IMR-90 (cell line): Measurements from ENCODE around the gene KCMF1. TPM values are rescaled to one million over a fixed set of nuclear protein-coding genes. Genes with fewer than 3 reads are reported as not detected.
A peak's percentile ranks its signal among the peaks of the same experiment; 100 is the strongest.

Experiments used
- ATAC-seq: fragments of 200-7000 bp; cut with Tn5 transposase; 2 replicates; pipeline ENCODE4 v1.9.1; 2020; ENCODE audit warnings: low read depth, mild to moderate bottlenecking, moderate library complexity
- BruUV-seq: library from RNA; stranded (reverse); fragments of 400-500 nt; replicated peaks from 2 replicates; lab custom pipeline; 2021; lab: Mats Ljungman, UMichigan
- CTCF ChIA-PET: fragments of 300-600 bp; formaldehyde crosslinking; extraction: SDS; loops from one replicate; lab custom pipeline; 2021; ENCODE audit warnings: antibody characterized with exemption; lab: Yijun Ruan, JAX
- POLR2A ChIA-PET: fragments of 300-600 bp; sonication (Branson Sonifier 250); formaldehyde crosslinking; loops from one replicate; lab custom pipeline; 2022; ENCODE audit warnings: antibody characterized with exemption; ENCODE audit not compliant: unreplicated experiment; lab: Charles Lee
- DNase-seq: peaks from one replicate; pipeline ENCODE4 v3.0.0; 2013
- H2AFZ ChIP-seq: replicated peaks from 2 replicates; pipeline ENCODE3; 2013; ENCODE audit warnings: low read length, mild to moderate bottlenecking; ENCODE audit not compliant: poor library complexity
- H2AK5ac ChIP-seq: 2 replicates; pipeline ENCODE4 v1.6.1; 2013; ENCODE audit warnings: low read depth, low read length, inconsistent platforms
- H2AK9ac ChIP-seq: replicated peaks from 2 replicates; pipeline ENCODE3; 2013; ENCODE audit warnings: mild to moderate bottlenecking, low read depth, low read length, moderate library complexity; ENCODE audit not compliant: poor library complexity
- H2BK120ac ChIP-seq: 2 replicates; pipeline ENCODE4 v1.6.1; 2013; ENCODE audit warnings: low read depth, low read length, inconsistent platforms
- H2BK15ac ChIP-seq: 3 replicates; pipeline ENCODE4 v1.6.1; 2013; ENCODE audit warnings: low read depth, low read length, inconsistent platforms
- H2BK20ac ChIP-seq: 2 replicates; pipeline ENCODE4 v1.6.1; 2013; ENCODE audit warnings: low read depth, mild to moderate bottlenecking, inconsistent platforms, low read length, moderate library complexity
- H2BK5ac ChIP-seq: 2 replicates; pipeline ENCODE4 v1.6.1; 2013; ENCODE audit warnings: mild to moderate bottlenecking, low read depth, low read length, inconsistent platforms; ENCODE audit not compliant: poor library complexity, severe bottlenecking
- H3K14ac ChIP-seq: replicated peaks from 2 replicates; pipeline ENCODE4 v1.6.1; 2013; ENCODE audit warnings: low read depth, low read length, inconsistent platforms
- H3K18ac ChIP-seq: 2 replicates; pipeline ENCODE4 v1.6.1; 2013; ENCODE audit warnings: low read depth, low read length, control low read depth
- H3K23ac ChIP-seq: 2 replicates; pipeline ENCODE4 v1.6.1; 2013; ENCODE audit warnings: low read depth, low read length, inconsistent platforms
- H3K27ac ChIP-seq: 2 replicates; pipeline ENCODE4 v1.5.1; 2013; ENCODE audit warnings: mild to moderate bottlenecking, control low read depth, low read length; ENCODE audit not compliant: insufficient read depth
- H3K27me3 ChIP-seq: 2 replicates; pipeline ENCODE4 v1.6.1; 2013; ENCODE audit warnings: low read length; ENCODE audit not compliant: control insufficient read depth, insufficient read depth
- H3K36me3 ChIP-seq: 2 replicates; pipeline ENCODE4 v1.6.1; 2013; ENCODE audit warnings: low read length, mixed read lengths; ENCODE audit not compliant: control insufficient read depth, insufficient read depth
- H3K4ac ChIP-seq: 2 replicates; pipeline ENCODE4 v1.6.1; 2013; ENCODE audit warnings: low read depth, low read length, inconsistent platforms
- H3K4me1 ChIP-seq: 2 replicates; pipeline ENCODE4 v1.6.1; 2013; ENCODE audit warnings: low read length, mixed read lengths; ENCODE audit not compliant: control insufficient read depth, insufficient read depth
- H3K4me2 ChIP-seq: 2 replicates; pipeline ENCODE4 v1.6.1; 2013; ENCODE audit warnings: low read depth, mild to moderate bottlenecking, control low read depth, low read length, moderate library complexity
- H3K4me3 ChIP-seq: 2 replicates; pipeline ENCODE4 v1.5.1; 2013; ENCODE audit warnings: low read depth, mild to moderate bottlenecking, control low read depth, low read length, moderate library complexity; ENCODE audit not compliant: insufficient read depth
- H3K56ac ChIP-seq: 2 replicates; pipeline ENCODE4 v1.6.1; 2013; ENCODE audit warnings: low read length, inconsistent platforms; ENCODE audit not compliant: insufficient read depth; ENCODE audit errors: extremely low read depth
- H3K79me1 ChIP-seq, 2 experiments: 2 replicates each; pipeline ENCODE4 v1.6.1; 2013; ENCODE audit warnings: low read length in 2 of 2, inconsistent platforms in 1 of 2, low read depth in 1 of 2
- H3K9ac ChIP-seq: 2 replicates; pipeline ENCODE4 v1.6.1; 2013; ENCODE audit warnings: low read depth, low read length, control low read depth
- H3K9me1 ChIP-seq: 2 replicates; pipeline ENCODE4 v1.6.1; 2013; ENCODE audit warnings: low read length, inconsistent platforms; ENCODE audit not compliant: insufficient read depth
- H3K9me3 ChIP-seq: 2 replicates; pipeline ENCODE4 v1.6.1; 2013; ENCODE audit warnings: low read length; ENCODE audit not compliant: control insufficient read depth, insufficient read depth
- H4K20me1 ChIP-seq: 2 replicates; pipeline ENCODE4 v1.6.1; 2013; ENCODE audit warnings: low read length, inconsistent platforms; ENCODE audit not compliant: insufficient read depth
- H4K5ac ChIP-seq: 2 replicates; pipeline ENCODE4 v1.6.1; 2013; ENCODE audit warnings: mild to moderate bottlenecking, low read depth, low read length, control low read depth
- H4K8ac ChIP-seq, 2 experiments: 2 replicates each; pipeline ENCODE4 v1.6.1; 2013; ENCODE audit warnings: low read depth in 2 of 2, low read length in 2 of 2, control low read depth in 1 of 2, inconsistent platforms in 1 of 2
- H4K91ac ChIP-seq: 2 replicates; pipeline ENCODE4 v1.6.1; 2013; ENCODE audit warnings: low read depth, low read length, inconsistent platforms; ENCODE audit not compliant: insufficient read depth
- POLR2A ChIP-seq: IDR thresholded peaks from 2 replicates; pipeline ENCODE4 v1.6.1; 2012; ENCODE audit warnings: mild to moderate bottlenecking, low read depth, low read length
- RAD21 ChIP-seq: IDR thresholded peaks from 2 replicates; pipeline ENCODE4 v1.6.1; 2012; ENCODE audit warnings: low read length, improper control_type of control experiment
- dilution Hi-C: fragments of 300-500 bp; cut with HindIII; formaldehyde crosslinking; loops from one replicate; pipeline ENCODE4 v1.14.3; 2018; ENCODE audit warnings: low sequenced_read_pairs; ENCODE audit not compliant: unreplicated experiment
- in situ Hi-C: fragments of 300-500 bp; cut with MboI; formaldehyde crosslinking; loops from 3 replicates; pipeline ENCODE4 v1.14.3; 2019; ENCODE audit warnings: low sequenced_read_pairs, inconsistent platforms, mixed read lengths
- intact Hi-C: fragments of 100-400 bp; cut with micrococcal nuclease; formaldehyde crosslinking; loops from 2 replicates; pipeline ENCODE4 v1.10.0; 2022
- polyA plus RNA-seq, 3 experiments: library from polyadenylated mRNA; depleted of rRNA; stranded (reverse); fragments of >200 nt; gene quantifications; 2 replicates each; pipeline ENCODE4 v1.2.3, GENCODE V29; 2012; ENCODE audit warnings: low replicate concordance in 1 of 3
- total RNA-seq: library from RNA; depleted of rRNA; stranded (reverse); fragments of >200 nt; gene quantifications from 2 replicates; pipeline ENCODE4 v1.2.3, GENCODE V29; 2012

Gene KCMF1
- total and polyA plus RNA-seq, 2 of the 4 experiments (the other 2 are of a cell fraction), result 49.9 to 108 TPM

GRCh38 chr2:84999553-84999955 lies 28.6 kb downstream of the KCMF1 start:
- POLR2A ChIA-PET, result no interaction called here

More at GRCh38 chr2:84999553-84999955, 28.6 kb downstream of the KCMF1 start:
- no peak overlapping the region for H3K4ac ChIP-seq
- H3K4me3 ChIP-seq, result no peak overlapping the region
- no peak overlapping the region for H4K8ac ChIP-seq
- no TSS peak for BruUV-seq
- no peaks in the 10 kb centered on the region for H3K9me3 ChIP-seq
- H3K9me1 ChIP-seq, result peaks cover 7% of the 10 kb centered on the region
- no peak overlapping the region for H3K23ac ChIP-seq
- H2BK5ac ChIP-seq, result peak overlapping the region; percentile 41
- CTCF ChIA-PET, result no interaction called here
- no peak overlapping the region for H3K4me2 ChIP-seq
- no peak overlapping the region for H3K56ac ChIP-seq
- H4K5ac ChIP-seq, result no peak overlapping the region
- TF ChIP-seq RAD21, result no peak
- no peak for TF ChIP-seq POLR2A
- peaks cover 0 to 51% of the 10 kb centered on the region in 2 experiments for H3K79me1 ChIP-seq
- peaks cover 68% of the 10 kb centered on the region for H4K20me1 ChIP-seq
- no peak overlapping the region for H2BK120ac ChIP-seq
- H3K4me1 ChIP-seq, result peaks cover 8% of the 10 kb centered on the region
- dilution Hi-C loops, result no loop called here
- no peak overlapping the region for H3K9ac ChIP-seq
- H2AFZ ChIP-seq, result no peak overlapping the region
- DNase-seq, result no peak
- H3K27me3 ChIP-seq, result no peaks in the 10 kb centered on the region
- intact Hi-C loops, result loop anchor here (10.0 kb wide), 1 partner anchor 915 kb away; no protein-coding TSS in a partner anchor
- H2BK15ac ChIP-seq, result no peak overlapping the region
- no peak overlapping the region for H4K91ac ChIP-seq
- no peak overlapping the region for H2AK9ac ChIP-seq
- no peak for ATAC-seq
- no peak overlapping the region for H3K14ac ChIP-seq
- H2AK5ac ChIP-seq, result no peak overlapping the region
- no peak overlapping the region for H3K27ac ChIP-seq
- no peak overlapping the region for H3K18ac ChIP-seq
- in situ Hi-C loops, result no loop called here
- no peak overlapping the region for H2BK20ac ChIP-seq
- H3K36me3 ChIP-seq, result no peaks in the 10 kb centered on the region
